Astrocyte of the spinal cord (primary cell): ENCODE results near the gene PRPF6.

Experiments used
- DNase-seq: peaks from one replicate; pipeline ENCODE4 v3.0.0; 2011; ENCODE audit warnings: low read depth, low spot score
- H3K4me3 ChIP-seq: 2 replicates; pipeline ENCODE4 v1.5.1; 2011; ENCODE audit warnings: low read depth, mild to moderate bottlenecking, low read length, moderate library complexity
- in situ Hi-C: cut with HindIII; loops from 2 replicates; pipeline ENCODE4 v1.10.0; 2017; ENCODE audit warnings: low sequenced_read_pairs
- TF ChIP-seq, protein P1 (sequence below): IDR thresholded peaks from 2 replicates; pipeline ENCODE4 v1.5.1; 2012; ENCODE audit warnings: low read depth, mild to moderate bottlenecking, low read length, inconsistent platforms

The PRPF6 gene, protein sequence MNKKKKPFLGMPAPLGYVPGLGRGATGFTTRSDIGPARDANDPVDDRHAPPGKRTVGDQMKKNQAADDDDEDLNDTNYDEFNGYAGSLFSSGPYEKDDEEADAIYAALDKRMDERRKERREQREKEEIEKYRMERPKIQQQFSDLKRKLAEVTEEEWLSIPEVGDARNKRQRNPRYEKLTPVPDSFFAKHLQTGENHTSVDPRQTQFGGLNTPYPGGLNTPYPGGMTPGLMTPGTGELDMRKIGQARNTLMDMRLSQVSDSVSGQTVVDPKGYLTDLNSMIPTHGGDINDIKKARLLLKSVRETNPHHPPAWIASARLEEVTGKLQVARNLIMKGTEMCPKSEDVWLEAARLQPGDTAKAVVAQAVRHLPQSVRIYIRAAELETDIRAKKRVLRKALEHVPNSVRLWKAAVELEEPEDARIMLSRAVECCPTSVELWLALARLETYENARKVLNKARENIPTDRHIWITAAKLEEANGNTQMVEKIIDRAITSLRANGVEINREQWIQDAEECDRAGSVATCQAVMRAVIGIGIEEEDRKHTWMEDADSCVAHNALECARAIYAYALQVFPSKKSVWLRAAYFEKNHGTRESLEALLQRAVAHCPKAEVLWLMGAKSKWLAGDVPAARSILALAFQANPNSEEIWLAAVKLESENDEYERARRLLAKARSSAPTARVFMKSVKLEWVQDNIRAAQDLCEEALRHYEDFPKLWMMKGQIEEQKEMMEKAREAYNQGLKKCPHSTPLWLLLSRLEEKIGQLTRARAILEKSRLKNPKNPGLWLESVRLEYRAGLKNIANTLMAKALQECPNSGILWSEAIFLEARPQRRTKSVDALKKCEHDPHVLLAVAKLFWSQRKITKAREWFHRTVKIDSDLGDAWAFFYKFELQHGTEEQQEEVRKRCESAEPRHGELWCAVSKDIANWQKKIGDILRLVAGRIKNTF

DNA sequence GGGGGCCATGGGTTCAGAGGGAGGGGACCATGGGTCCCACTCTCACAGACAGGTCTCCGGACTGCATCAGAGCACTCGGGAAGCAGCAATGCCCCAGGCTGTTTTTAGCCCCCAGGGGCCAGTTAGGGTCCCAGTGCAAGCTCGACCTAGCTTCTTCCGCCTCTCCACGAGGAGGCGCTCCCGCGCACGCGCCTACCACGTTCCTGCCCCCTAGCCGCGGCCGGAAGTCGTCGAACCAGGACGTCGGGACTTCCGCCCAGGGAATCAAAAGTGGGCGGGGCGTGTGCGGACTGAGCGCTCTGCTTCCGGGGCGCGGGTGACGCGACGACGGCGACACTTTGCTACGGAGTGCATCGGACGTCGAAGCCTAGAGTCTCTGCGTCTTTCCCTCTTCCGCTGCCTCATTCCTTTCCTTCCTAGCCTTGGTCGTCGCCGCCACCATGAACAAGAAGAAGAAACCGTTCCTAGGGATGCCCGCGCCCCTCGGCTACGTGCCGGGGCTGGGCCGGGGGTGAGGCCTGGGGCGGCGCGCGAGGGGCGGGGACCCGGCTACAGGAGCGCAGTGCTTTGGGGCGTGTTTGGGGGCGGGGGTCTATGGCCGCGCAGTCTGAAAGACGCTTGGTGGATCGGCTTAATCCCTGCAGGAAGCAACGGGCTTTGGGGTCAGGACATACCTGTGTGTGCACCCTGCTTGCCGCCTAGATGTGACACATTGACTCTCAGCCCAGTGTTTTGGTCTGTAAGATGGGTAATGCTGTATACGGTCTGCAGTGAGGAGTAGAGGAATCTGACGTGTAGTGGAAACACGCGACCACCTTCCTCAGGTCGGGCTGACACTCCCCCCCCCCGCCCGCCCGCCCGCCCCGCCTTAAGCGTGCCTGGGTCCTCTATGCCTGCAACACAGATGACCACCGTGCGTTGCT is at the start of gene PRPF6:
Gene PRPF6 (plus strand): TSS at position 327 of the 923 bp plus-strand sequence. CDS start 114 bp downstream, at position 441.
- in situ Hi-C loops: no loop called here
- peak within 1 kb of the TSS; percentile 91 for H3K4me3 ChIP-seq
- TF ChIP-seq, protein P1, sequence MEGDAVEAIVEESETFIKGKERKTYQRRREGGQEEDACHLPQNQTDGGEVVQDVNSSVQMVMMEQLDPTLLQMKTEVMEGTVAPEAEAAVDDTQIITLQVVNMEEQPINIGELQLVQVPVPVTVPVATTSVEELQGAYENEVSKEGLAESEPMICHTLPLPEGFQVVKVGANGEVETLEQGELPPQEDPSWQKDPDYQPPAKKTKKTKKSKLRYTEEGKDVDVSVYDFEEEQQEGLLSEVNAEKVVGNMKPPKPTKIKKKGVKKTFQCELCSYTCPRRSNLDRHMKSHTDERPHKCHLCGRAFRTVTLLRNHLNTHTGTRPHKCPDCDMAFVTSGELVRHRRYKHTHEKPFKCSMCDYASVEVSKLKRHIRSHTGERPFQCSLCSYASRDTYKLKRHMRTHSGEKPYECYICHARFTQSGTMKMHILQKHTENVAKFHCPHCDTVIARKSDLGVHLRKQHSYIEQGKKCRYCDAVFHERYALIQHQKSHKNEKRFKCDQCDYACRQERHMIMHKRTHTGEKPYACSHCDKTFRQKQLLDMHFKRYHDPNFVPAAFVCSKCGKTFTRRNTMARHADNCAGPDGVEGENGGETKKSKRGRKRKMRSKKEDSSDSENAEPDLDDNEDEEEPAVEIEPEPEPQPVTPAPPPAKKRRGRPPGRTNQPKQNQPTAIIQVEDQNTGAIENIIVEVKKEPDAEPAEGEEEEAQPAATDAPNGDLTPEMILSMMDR: peak; percentile 89
- DNase-seq: peak; percentile 93

DNA sequence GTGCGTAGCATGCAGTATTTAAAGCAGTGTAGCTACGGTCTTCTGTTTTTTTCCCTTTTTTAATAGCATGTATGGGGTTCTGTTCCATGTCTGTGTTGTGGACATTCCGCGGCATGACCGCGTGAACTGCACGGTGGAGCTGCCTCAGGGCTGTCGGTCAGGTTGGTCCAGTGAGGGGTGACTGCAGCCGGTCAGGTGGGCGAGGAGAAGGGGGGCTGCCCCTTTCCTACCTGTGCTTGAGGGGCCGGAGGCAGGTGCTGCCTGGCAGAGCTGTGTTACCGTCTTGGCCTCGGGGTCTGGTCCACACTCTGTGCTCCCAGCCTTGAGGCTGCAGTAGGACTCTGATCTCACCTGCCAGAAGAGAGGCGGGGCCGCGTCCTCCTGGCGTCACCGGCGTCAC is 49.2 kb upstream of the PRPF6 start:
- in situ Hi-C loops: no loop called here
- TF ChIP-seq, protein P1: no peak
- H3K4me3 ChIP-seq: no peak overlapping the region
- DNase-seq: no peak

DNA sequence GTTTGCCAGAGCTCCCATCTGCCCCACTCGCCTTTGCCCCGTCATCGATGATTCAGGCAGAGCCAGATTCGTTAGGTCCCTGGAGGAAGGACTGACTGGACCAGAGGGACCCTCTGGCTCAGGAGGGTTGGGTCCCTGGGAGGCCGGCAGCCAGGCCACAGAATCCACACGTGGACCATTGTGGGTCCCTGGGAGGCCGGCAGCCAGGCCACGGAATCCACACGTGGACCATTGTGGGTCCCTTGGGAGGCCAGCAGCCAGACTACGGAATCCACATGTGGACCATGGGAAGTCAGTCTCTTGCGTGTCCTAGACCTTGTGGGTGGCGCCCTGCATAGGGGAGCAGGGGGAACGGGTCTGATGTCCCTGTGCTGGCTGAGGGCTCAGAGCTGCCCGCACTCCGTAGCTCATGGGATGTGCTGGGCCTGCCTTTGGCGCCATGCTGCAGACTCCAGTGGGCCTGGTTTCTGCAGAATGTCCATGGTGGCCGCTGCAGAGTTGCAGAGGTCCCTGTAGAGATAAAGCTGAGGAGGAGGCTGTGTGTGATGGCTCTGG is 48.2 kb upstream of the PRPF6 start:
- no peak for DNase-seq
- no peak overlapping the region for H3K4me3 ChIP-seq
- in situ Hi-C loops: no loop called here
- TF ChIP-seq, protein P1: no peak

DNA sequence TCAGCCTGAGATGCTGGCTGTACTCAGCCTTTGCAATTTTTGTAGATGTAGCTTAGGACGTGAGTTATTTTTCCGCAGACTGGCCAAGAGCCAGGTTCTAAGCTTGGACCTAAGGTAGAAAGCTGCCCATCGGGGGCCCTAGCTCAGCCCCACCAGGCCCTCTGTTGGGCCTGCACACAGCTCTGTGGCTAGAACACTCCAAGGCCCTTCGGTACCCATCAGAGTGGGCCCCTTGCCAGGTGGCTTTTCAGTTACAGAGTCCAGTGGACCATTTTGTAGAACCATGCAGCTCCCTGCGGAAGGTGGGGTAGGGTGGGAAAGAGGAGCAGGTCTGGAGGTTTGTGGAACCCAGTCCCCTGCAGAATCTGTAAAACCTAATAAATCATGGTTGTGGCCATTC is 47.3 kb upstream of the PRPF6 start:
- TF ChIP-seq, protein P1: no peak
- in situ Hi-C loops: no loop called here
- DNase-seq: no peak
- no peak overlapping the region for H3K4me3 ChIP-seq

DNA sequence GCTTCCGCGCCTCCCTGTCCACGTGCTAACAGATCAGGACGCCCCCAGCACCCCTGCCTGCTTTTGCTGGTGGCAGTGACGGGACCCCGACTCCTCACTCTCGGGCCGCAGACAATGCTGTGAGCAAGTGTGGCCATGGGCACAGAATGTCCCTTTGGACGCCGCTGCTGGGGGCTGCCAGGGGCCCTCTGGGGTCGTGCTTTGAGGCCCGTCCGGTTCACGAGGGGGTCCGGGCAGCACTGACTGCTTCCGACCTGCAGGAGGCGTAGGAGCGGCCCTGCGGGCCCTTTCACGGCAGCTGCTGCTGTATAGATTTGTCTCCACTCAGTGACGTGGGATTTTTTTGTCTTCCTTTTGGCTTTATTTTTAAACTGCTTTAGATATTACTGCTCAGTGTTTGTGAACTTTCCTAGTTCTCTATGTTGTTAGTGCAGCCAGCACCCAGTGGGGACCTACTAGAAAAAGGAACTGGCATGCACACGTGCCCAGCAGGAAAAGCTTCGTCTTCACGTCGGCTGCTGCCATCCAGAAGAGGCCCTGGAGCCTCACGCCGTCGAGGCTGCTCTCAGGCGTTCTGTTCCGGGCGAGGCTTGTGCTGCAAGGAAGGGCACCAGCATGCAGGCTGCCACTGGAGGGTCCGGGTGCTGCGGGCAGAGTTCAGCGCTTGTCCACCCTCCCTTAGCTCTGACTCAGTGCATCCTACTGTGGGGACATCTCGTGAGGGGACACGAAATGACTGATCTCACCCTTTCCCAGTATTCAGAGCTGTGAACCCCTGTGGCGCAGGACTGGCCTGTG is 46.5 kb upstream of the PRPF6 start:
- TF ChIP-seq, protein P1: peak; percentile 58
- H3K4me3 ChIP-seq: no peak overlapping the region
- DNase-seq: no peak
- in situ Hi-C loops: no loop called here
